HG03064 (cell line): Measurements from ENCODE around the gene TMEM154.

Experiments
- ATAC-seq: cut with Tn5 transposase; IDR thresholded peaks from one replicate; pipeline ENCODE4 v1.9.1; 2021; ENCODE audit warnings: low read depth; ENCODE audit not compliant: unreplicated experiment

The TMEM154 gene

GRCh38 chr4:152640058-152640921 lies 39.5 kb downstream of the TMEM154 start:
- ATAC-seq, result no peak

DNA sequence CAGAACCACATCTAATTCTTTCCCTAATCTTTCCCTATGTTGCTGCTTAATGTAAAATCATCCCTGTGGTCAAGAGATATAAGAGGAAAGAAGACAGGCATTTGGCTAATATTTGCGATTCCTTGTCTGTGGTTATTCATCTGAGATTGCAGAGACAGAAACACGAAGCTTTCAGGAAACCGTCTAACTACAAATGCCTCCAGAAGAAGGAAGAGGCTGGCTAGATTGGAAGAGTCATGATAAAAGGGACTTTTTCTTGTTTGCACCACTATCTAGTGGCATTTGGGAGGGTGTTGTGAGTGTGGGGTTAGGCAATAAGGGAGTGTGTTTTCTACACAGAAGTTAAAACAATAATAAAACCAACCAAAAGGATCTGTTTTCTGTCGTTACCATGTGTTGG lies 43.9 kb downstream of the TMEM154 start:
- ATAC-seq, result no peak

DNA sequence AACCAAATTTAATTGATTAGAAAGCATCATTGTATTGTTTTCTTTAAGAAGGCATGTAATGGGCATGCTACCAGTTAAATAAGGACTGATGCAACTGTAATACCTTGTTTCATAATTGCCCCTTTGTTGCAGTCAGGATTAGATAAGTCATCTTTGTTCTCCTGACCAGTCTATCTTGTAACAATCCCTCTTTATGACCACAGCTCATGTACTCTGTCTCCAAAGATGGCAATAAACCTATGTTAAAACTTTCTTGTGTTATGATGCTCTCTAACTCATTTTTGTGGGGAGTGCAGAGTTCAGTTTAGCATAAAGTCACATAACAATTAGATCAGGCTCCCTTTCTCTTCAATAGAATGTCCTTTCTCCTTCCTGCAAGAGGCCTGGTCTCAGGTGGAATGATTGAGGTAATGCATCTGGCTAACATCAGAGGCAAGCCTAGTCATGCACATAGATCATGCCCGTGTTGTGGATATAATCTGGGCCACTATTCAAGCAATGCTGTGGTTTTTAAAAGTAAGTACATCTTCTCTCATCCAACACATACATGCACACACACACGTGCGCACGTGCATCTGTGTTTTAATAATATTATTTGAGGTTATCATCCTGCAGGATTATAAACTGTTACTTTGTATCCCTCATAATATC lies 45.6 kb downstream of the TMEM154 start:
- no peak for ATAC-seq

GRCh38 chr4:152633118-152633517 lies 46.7 kb downstream of the TMEM154 start:
- no peak for ATAC-seq

DNA sequence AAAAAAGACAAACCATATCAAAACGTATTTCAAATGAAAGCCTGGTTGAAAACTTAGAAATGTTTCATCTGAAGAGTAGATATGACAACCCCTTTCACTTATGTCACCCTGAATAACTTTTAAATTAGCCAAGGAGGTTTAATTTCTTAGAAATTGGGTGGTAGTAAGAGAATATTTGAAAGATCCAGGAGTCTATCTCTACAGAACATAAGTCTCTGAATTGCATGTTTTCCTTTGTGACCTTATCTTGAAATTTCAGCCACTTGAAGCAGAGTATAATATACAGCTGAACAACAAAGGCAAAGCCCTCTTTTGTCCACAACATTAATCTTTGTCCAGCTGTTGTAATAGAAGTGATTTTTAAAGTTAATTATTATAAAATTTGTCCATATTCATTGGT lies 49.5 kb downstream of the TMEM154 start:
- no peak for ATAC-seq

DNA sequence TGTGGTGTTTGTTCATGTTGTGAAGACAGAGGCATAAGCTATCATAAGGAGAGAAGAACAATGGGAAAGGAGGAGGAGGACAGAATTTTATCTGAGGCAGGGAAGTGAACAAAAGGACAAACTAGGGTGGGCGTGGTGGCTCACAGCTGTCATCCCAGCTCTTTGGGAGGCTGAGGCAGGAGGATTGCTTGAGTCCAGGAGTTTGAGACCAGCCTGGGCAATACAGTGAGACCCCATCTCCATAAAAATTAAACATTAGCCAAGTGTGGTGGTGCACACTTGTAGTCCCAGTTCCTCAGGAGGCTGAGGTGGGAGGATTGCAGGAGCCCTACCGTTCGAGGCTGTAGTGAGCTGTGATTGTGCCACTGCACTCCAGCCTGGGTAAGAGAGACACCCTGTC lies 49.9 kb downstream of the TMEM154 start:
- ATAC-seq, result no peak

DNA sequence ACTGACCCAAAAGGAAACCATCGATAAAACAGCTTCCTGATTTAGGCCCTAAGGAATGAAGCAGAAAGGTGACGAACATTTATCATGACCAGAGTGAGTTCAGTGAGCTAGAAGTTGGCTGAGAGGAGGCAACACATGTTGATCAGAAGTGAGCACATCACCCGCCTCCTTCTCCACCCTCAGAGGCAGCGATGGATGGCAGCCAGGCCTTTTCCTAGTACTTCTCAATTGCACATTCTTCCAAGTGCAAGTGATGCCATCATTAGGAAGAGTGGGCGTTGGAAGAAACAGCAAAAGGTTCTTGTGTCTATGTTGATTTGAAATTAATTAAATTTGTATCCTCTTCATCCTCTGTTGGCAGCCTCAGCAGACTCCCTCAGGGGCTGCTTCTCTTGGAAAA lies 51.7 kb downstream of the TMEM154 start:
- no peak for ATAC-seq

DNA sequence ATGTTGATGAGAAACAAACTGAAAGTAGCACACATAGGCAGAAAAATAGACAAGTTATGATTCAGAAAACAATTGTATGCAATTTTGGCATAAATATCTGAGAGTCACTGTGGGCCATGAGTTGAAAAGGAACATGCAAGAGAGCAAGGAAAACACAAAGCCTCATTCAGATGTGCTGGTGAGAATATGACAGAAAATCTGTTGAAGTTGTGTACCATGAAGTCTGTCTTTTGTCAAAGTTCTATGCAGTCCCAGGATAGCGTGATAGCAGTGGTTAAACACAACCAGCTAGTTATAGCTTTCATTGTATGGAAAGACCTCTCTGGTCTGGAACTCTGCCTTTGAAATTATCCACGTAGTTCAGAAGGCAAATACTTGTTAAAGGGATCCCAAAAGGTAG lies 53.0 kb downstream of the TMEM154 start:
- no peak for ATAC-seq

- no peak for ATAC-seq
Measured at GRCh38 chr4:152620915-152621314, 58.9 kb downstream of the TMEM154 start.

DNA sequence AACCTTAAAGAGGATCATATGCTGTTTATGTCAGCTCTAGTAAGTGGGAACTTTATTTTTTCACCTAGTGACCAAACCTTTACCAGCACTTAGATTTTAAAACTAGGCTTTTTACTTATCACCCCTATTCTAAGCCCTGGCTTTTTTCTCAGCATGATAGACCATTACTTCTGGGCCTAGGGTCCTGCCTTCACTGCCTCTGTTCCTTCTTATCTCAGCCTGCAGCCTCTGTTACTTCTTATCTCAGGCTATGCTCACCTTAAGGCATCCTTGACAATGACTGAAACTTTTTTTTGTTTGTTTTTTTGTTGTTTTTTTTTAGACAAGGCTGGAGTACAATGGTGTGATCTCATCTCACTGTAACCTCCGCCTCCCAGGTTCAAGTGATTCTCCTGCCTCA lies 59.6 kb downstream of the TMEM154 start:
- no peak for ATAC-seq

DNA sequence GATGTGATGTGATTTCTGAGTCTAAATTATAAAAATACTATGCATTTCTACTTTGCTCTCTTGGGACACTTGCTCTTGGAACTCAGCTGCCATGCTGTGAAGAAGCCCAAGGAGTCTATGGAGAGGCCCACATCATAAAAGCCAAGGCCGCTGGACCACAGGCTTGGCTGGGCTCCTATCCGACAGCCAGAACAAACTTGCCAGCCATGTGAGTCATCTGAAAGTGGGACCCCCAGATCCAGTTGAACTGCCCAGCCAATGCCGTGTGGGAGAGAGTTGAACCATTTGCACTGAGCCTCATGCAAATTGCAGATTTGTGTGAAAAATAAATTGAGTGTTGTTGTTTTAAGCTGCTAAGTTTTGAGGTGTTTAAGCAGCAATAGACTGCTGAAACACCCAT lies 60.2 kb downstream of the TMEM154 start:
- ATAC-seq, result no peak

DNA sequence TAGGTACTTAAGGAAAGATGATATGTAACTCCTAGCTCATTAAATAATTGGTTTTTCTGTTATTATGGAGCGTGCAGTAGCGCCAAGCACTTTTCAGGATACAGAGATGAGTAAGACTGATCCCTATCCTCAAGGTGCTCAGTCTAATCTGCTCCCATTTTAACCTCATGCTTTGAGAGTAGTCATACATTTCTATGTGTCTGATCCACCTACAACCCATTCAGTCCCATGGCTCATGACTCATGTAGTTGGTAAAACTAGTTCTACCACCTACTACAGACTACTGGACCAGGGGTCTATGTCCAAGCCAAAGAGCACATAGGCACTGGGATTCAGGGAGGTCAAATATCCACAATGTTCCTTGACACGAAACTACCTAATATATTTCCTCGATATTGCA lies 60.8 kb downstream of the TMEM154 start:
- no peak for ATAC-seq

DNA sequence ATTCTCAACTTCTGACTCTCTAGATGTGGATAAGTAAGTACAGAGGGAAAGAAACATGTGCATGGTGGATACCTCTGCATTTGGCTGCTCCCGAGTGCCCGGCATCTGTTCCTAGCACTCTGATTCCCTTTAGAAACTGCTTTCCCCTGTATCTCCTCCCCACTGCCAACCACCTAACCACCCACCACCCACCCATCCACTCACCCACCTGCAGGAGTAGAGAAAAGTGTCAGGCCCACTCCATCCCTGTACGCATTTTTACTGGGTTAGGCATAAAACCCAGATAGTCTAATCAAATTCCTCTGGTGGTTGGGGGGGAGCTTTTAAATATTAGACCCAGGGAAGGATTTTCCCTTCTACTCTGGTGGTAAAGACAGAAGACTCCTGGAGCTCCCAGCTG lies 63.0 kb downstream of the TMEM154 start:
- ATAC-seq, result no peak

DNA sequence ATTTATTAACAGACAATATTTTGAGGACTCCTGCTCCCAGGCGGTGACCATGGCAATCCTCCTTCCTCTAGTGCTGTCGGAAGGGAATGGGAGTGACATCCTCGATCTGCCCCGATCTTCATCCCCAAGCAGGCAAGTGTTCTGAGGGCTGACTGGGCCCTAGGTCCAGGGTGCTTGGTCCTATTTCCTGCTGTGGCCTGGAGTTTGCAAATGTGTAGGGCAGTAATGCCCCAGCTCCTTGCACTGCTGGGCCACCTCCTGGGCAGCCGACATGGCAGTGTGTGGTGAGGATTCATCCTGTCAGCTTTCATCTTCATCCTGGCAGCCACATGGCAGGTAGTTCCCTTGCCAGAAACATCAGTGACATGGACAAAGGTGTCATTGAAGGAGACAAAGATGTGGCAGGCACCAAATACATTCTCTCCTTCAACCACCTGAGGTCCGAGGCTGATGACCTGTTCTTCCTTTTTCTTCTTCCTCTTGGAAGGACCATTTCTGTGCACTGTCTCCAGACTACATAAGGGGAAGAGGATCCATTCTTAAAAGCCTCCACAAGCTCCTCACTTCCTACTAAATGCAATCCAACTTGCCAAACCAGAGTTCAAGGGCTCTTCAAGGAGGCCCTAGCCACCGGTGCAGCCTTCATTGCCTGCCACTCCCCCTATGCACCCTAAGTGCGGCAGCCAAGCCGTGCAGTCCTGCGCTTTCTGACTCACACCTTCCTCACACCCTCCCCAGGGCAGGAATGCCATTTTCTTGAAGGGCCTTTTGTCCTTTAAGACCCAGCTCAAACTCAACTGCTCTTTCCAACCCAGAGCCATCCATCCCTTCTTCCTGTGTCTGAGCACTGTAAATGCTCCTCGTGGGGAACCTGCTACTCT lies 65.7 kb downstream of the TMEM154 start:
- ATAC-seq, result no peak

- ATAC-seq, result no peak
Measured at GRCh38 chr4:152613351-152613750, 66.4 kb downstream of the TMEM154 start.

GRCh38 chr4:152610131-152610530 lies 69.7 kb downstream of the TMEM154 start:
- ATAC-seq, result no peak

DNA sequence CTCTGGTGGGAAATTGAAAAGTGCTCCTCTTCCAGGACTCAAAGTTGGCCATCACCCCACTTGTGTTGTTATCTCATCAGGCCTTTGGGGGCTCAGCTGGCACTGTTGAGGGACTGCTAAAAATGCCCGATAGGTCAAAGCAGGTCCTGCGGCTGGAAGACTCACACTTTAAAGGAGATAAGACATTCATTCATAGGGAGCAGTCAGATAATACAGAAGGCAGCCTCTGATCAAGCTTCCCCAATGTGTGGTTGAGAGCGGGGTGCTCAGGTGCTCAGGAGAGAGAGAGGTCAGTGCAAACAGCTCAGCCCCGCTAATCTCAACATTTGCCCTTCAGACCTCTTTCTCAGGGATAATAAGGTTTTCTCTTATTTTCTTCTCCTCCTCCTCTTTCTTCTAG lies 70.3 kb downstream of the TMEM154 start:
- ATAC-seq, result no peak

DNA sequence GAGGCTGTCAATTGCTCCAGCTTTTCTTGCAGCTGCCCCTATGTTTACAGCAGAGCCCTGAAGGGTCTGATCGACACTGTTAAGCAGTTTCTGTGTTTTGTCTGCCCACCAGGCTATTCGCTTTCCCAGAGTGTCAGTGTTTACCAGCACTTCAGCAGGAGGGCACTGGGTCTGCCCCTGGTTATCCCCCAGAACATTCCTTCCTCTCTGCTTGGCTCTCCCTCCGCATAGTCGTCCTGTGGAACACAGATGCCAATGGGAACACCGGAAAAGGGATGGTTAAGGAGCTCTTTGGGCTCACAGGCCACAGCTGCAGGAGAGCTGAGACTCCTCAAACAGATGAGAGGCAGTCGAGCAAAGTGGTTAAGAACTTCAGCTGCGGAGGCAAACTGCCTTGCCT lies 72.6 kb downstream of the TMEM154 start:
- no peak for ATAC-seq

DNA sequence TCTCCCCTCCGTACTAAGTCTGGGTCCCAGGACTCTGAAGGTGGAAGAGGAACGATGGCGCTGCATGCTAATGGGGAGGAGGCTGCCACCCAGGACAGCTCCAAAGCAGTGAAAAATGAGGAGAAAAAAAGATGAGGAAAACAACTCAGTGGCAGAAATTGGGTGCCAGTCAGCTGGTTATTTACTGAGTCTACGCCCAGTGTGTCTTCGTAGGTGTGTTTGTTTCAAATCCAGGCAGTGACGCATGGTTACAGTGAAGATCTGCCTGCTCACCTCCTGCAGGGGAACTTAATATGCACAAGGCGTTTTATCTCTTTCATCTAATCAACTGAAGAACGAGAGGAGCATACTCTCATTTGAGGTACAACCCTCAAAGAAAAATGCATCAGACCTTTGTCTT lies 73.0 kb downstream of the TMEM154 start:
- no peak for ATAC-seq

GRCh38 chr4:152605641-152606335 lies 74.0 kb downstream of the TMEM154 start:
- ATAC-seq, result no peak

- ATAC-seq, result no peak
Measured at GRCh38 chr4:152605031-152605430, 74.8 kb downstream of the TMEM154 start.
